C4-2B (cell line): ENCODE data around the gene TOP3A.

Experiments
- H3K27ac ChIP-seq: fragments of 450-650 bp; 2 replicates; pipeline ENCODE4 v1.5.1; 2017
- ZFX ChIP-seq: fragments of 450-650 bp; IDR thresholded peaks from 2 replicates; pipeline ENCODE4 v1.6.1; 2017
- TF ChIP-seq, protein P1 (sequence below): fragments of 450-650 bp; conservative IDR thresholded peaks from 2 replicates; pipeline ENCODE4 v1.5.1; 2017; ENCODE audit warnings: mild to moderate bottlenecking

TOP3A gene

DNA sequence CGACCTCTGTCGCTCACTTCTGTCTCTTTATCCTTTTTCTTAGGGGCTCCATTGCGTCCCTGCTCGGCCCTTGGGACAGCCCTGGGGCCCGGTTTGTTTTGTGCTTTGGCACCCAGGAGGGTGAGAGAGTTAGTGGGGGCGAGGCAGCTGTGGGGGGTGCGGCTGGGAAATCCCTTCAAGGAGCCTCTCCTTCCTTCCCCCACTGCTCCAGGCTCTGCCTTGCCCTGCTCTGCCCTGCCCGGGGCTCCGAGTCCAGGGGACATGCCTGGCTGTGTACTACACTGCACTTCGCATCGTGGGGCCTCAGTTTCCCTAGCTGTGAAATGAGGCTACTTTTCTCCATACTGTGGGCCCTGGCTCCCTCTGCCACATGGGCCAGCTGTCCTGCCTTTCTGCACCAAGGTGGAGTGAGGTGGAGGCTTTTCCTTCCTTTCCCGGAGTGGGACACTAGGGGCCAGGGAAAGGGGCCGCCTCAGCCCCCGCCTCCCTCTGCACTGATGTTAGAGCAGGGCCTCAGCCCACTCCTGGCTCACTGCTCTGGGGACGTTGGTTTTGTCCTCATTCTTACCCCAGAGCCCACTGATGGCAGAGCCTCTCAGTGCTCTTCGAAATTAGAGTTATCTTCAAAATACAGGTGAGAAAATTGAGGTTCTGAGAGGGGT lies 88.4 kb downstream of the TOP3A start:
- TF ChIP-seq, protein P1, sequence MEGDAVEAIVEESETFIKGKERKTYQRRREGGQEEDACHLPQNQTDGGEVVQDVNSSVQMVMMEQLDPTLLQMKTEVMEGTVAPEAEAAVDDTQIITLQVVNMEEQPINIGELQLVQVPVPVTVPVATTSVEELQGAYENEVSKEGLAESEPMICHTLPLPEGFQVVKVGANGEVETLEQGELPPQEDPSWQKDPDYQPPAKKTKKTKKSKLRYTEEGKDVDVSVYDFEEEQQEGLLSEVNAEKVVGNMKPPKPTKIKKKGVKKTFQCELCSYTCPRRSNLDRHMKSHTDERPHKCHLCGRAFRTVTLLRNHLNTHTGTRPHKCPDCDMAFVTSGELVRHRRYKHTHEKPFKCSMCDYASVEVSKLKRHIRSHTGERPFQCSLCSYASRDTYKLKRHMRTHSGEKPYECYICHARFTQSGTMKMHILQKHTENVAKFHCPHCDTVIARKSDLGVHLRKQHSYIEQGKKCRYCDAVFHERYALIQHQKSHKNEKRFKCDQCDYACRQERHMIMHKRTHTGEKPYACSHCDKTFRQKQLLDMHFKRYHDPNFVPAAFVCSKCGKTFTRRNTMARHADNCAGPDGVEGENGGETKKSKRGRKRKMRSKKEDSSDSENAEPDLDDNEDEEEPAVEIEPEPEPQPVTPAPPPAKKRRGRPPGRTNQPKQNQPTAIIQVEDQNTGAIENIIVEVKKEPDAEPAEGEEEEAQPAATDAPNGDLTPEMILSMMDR, result no peak
- no peak for TF ChIP-seq ZFX
- peak overlapping the region; percentile 33 for H3K27ac ChIP-seq

DNA sequence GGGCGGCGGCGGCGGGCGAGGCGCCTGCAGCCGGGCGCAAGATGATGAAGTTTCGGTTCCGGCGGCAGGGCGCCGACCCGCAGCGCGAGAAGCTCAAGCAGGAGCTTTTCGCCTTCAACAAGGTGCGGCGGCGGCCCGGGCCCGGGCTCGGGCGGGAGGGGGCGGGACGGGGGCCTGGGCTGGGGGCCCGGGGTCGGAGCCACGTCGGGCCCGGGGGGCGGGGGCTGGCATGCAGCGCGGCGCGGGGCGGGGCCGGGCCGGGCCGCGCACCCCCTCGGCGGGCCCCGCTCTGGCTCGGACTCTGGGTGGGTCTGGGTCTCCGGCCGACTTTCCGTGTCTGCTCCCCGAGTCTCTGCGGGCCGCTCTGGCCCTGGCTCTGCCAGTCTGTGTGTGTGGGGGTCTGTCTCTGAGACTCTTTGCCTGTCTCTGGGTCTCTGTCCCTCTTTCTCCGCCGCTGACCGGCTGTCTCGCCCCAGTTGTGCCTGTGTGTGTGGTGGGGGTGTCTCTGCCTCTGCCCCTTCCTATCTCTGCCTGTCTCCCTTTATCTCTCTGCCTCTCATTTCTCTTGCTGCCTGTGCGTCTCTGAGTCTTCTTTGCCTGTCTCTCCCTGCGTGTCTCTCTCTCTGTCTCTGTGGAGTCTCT lies 89.0 kb downstream of the TOP3A start:
- TF ChIP-seq, protein P1, result no peak
- TF ChIP-seq ZFX, result peak; percentile 22; the same call in 1 of the 2 replicates
- H3K27ac ChIP-seq, result peak overlapping the region; percentile 33

DNA sequence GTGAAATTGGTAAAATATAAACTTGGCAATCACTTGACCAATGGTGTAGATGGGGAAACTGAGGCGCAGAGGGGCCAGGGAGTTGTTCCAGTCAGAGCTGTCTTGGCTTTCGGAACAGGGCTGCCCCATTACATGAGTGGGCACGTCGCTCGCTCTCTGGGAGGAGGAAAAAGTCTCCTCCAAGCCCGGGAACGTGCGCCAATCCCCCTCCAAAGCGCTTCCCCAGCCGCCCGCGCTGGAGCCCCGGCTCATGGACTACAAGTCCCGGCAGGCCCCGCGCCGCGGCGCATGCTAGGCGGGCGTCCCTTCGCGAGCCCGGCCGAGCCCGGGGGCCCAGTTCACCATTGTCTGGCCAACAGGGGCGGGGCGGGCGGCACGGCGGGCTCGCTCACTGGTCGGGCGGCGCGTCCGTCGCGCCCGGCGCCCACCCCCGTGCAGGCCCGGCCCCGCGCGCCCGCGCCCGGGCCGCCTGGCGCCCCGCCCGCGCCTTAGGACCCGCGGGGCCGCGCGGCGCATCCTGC lies 89.6 kb downstream of the TOP3A start, which contains the start of gene LLGL1:
LLGL1 (plus strand) TSS at position 515 of the 521 bp plus-strand sequence. CDS start 48 bp downstream, outside the sequence.
- peak within 1 kb of the TSS; percentile 33 for H3K27ac ChIP-seq
- TF ChIP-seq ZFX, result no peak
- TF ChIP-seq, protein P1, result no peak

DNA sequence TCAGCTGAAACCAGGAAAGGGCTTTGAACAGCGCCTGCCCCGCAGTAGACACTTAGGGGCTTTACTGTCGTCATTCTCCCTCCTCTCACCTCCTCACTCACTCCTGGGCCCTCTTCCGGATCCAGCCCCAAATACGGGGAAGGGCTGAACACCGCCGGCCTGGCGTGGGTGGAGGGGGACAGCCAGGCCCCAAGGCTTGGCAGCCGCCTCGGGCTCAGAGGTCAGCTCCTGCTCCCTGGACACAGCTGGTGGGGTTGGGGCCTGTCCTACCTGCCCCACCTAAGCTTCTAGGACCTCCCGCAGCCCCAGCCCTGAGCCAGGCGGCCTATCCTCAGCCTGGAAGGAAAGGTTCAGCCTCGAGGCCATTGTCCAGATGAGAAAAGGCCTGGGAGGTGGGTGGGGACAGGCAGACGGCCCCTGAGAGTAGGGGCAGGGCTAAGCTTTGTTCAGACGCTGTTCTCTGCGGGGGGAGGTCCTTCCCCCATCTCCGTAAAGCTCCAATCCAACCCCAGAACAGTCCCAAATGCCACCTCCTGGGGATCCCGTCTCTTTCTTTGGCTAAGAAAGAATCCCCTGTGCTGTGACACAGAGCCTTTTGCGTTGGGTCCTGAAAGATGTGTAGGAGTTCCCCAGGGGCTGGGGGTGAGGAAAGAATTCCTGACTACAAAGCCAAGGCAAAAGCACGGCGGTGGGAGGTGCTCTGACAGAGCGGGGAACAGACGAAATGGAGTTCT lies 90.2 kb downstream of the TOP3A start:
- TF ChIP-seq, protein P1, result no peak
- TF ChIP-seq ZFX, result no peak
- H3K27ac ChIP-seq, result no peak overlapping the region; the same call in 1 of the 2 replicates

DNA sequence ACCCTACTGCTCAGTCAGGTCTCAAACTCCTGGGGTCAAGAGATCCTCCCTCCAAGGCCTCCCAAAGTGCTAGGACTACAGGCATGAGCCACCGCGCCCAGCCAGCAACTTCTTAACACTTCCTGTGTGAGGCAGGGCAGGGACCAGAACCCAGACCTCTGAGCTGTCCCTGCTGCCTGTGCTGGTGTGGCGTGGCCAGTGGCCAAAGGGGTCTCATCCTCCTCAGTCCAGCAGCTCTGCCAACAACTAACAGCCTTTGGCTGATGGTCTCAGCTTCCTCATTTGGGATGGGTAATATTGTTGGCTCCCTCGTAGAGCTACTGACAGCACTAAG lies 90.8 kb downstream of the TOP3A start:
- TF ChIP-seq ZFX, result no peak
- TF ChIP-seq, protein P1, result no peak
- no peak overlapping the region for H3K27ac ChIP-seq
